Esophagus muscularis mucosa (tissue), 3 donors: Measurements from ENCODE around the gene C1orf146.

Experiments used
- POLR2A ChIP-seq: fragments of 450-650 bp; IDR thresholded peaks from one replicate; pipeline ENCODE4 v1.6.1; 2017; ENCODE audit warnings: antibody characterized with exemption, moderate library complexity, mild to moderate bottlenecking, low read depth
- POLR2AphosphoS5 ChIP-seq, 2 donors: sonication (generic); formaldehyde crosslinking; IDR thresholded peaks; one replicate each; pipeline ENCODE4 v1.6.1; 2017; ENCODE audit warnings: antibody characterized with exemption in 2 of 2
- TF ChIP-seq, protein P1 (sequence below), 3 experiments: fragments of 200-600 bp in 2 of 3; fragments of 450-650 bp in 1 of 3; sonication (generic) in 2 of 3; IDR thresholded peaks; one replicate each; pipeline ENCODE4 v1.5.1; 2017 to 2019; ENCODE audit warnings: antibody characterized with exemption in 3 of 3, mild to moderate bottlenecking in 2 of 3, moderate library complexity in 1 of 3

DNA sequence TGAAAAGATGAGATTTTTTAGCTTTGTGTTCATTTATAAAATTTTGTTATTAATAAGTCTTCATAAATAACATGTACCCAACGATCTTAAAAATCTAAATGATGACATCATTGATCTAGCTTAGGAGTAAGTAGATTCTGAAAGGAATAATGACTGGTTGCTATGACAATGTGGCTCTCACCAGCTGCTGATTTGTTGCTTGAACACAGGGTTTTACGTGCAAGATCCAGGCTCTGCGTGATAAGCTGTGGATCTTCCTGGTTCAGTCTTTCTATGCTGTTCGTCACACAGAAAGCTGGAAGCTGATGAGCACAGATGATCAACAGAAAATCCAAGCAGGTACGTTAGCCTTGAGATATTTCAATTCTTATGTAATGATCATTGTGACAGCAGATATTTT, 49.1 kb upstream of the C1orf146 start:
- TF ChIP-seq, protein P1, sequence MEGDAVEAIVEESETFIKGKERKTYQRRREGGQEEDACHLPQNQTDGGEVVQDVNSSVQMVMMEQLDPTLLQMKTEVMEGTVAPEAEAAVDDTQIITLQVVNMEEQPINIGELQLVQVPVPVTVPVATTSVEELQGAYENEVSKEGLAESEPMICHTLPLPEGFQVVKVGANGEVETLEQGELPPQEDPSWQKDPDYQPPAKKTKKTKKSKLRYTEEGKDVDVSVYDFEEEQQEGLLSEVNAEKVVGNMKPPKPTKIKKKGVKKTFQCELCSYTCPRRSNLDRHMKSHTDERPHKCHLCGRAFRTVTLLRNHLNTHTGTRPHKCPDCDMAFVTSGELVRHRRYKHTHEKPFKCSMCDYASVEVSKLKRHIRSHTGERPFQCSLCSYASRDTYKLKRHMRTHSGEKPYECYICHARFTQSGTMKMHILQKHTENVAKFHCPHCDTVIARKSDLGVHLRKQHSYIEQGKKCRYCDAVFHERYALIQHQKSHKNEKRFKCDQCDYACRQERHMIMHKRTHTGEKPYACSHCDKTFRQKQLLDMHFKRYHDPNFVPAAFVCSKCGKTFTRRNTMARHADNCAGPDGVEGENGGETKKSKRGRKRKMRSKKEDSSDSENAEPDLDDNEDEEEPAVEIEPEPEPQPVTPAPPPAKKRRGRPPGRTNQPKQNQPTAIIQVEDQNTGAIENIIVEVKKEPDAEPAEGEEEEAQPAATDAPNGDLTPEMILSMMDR (IDR thresholded peaks at IDR 0.05), result no peak
- TF ChIP-seq POLR2A (no peak), POLR2AphosphoS5 (IDR thresholded peaks at IDR 0.05) (no peak)
